ENCODE results near the gene FHOD3. TPM values are rescaled to one million over a fixed set of nuclear protein-coding genes. Genes with fewer than 3 reads are reported as not detected.

FHOD3 gene
- total RNA-seq, 1 experiment from 2014 or later = 18.1 TPM

DNA sequence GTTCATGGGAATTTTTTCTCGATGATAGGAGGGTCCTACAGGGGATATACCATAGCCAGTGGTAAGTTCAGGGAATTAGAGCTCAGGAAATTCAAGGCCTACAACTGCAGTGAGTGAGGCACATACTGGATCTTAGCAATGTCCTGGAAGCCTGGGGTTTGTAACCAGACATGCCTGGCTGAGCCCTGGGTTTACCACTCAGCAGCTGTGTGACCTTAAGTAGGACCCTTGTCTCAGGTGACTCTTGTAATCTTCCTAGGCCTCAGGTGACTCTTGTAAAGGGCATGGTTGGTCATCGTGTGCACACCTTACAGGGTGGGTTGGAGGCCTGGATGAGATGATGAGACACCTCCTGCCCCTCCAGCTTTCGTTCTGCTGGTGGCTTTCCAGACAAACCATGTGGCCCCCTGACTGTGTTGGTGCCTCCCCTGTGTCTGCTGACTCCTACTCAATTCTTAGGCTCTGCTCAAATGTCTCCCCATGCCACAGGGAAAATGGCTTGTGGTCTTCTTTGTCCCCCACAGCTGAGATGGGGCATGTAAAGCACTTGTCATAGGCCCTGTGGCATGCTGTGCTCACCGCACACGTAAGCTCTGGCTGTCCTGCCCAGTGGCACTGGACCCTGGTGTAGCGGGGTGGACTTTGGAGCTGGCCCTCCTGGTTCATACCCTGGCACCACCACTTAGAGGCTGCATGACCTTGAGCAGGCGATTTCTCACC, 94.1 kb downstream of the FHOD3 start:
- ChIA-PET CTCF (no interaction called here), POLR2A (ENCODE audit: unreplicated experiment) (no interaction called here)
- H3K9me3 ChIP-seq (ENCODE audit: low read length) = no peaks in the 10 kb centered on the region
- H3K79me2 ChIP-seq (ENCODE audit: low read length) = no peaks in the 10 kb centered on the region
- H3K27ac ChIP-seq (ENCODE audit: low read length) = no peak overlapping the region
- no peaks in the 10 kb centered on the region for H3K27me3 ChIP-seq (ENCODE audit: low read length)
- TF ChIP-seq EZH2 (IDR thresholded peaks at IDR 0.05; ENCODE audit: low read length, unreplicated experiment) (no peak), EZH2phosphoT487 (IDR thresholded peaks at IDR 0.05; ENCODE audit: borderline replicate concordance, low read length) (no peak)
- TF ChIP-seq, protein P1, sequence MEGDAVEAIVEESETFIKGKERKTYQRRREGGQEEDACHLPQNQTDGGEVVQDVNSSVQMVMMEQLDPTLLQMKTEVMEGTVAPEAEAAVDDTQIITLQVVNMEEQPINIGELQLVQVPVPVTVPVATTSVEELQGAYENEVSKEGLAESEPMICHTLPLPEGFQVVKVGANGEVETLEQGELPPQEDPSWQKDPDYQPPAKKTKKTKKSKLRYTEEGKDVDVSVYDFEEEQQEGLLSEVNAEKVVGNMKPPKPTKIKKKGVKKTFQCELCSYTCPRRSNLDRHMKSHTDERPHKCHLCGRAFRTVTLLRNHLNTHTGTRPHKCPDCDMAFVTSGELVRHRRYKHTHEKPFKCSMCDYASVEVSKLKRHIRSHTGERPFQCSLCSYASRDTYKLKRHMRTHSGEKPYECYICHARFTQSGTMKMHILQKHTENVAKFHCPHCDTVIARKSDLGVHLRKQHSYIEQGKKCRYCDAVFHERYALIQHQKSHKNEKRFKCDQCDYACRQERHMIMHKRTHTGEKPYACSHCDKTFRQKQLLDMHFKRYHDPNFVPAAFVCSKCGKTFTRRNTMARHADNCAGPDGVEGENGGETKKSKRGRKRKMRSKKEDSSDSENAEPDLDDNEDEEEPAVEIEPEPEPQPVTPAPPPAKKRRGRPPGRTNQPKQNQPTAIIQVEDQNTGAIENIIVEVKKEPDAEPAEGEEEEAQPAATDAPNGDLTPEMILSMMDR (conservative IDR thresholded peaks at IDR 0.05; ENCODE audit: low read depth, low read length) = no peak
- BruUV-seq (replicated peaks) = no TSS peak
- no peaks in the 10 kb centered on the region for H3F3A ChIP-seq (ENCODE audit: low read length, unreplicated experiment)
- no peak overlapping the region for H2AFZ ChIP-seq (ENCODE audit: low read length)
- no peak overlapping the region for H3K4me3 ChIP-seq (ENCODE audit: low read length)
- H3K4me2 ChIP-seq (ENCODE audit: low read length) = no peak overlapping the region
- no peaks in the 10 kb centered on the region for H3K9me2 ChIP-seq (replicated peaks; ENCODE audit: low read length)
- DNase-seq = no peak
- no peak overlapping the region for H3K9ac ChIP-seq (ENCODE audit: low read length)
- no peak for ATAC-seq
- no peaks in the 10 kb centered on the region; the same call in 1 of the 2 replicates for H3K36me3 ChIP-seq (ENCODE audit: low read depth, low read length)
- H4K20me1 ChIP-seq (ENCODE audit: low read length) = no peaks in the 10 kb centered on the region
- H3K4me1 ChIP-seq (ENCODE audit: insufficient read depth, low read length) = no peaks in the 10 kb centered on the region
- intact Hi-C loops (cut with micrococcal nuclease) = no loop called here

DNA sequence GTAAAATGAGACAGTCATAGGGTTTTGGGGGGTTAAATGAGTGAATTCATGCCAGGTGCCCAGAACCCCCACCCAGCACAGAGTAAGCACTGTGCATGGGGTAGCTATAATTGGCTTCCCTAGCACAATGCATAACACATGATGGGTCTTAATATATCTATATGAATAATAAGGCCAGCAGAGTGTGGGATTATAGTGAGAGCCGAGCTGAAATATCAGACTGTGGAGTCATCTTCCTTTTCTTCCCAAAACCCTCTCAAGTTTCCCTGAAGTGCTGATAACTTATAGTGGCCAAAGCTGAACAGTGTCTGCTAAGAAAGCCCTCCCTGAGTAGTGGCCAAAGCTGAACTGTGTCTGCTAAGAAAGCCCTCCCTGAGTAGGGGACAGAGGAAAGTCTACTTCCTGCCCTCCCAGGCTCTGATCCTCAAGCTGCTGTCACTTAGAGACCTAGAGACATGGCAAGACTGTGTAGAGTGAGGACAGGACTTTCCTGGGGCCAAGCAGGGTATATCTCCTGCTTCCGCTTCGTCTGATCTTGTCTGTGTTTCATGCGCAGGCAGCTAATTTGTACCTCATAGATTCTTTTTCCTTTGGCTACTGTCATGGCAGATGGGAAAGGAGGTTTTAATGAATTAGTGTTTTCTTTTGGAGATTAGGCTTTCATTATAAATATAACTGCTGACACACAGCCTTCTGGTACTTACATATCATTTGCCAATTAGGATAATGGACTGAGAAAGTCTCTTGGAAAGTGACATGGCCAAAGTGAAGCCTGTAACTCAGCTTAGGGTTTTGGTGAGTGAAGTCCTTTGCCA, 94.9 kb downstream of the FHOD3 start:
- ATAC-seq (no peak), DNase-seq (no peak)
- H3K79me2 ChIP-seq (ENCODE audit: low read length) = no peaks in the 10 kb centered on the region
- no peak overlapping the region for H3K4me2 ChIP-seq (ENCODE audit: low read length)
- no peak overlapping the region for H3K4me3 ChIP-seq (ENCODE audit: low read length)
- no peaks in the 10 kb centered on the region for H3K4me1 ChIP-seq (ENCODE audit: insufficient read depth, low read length)
- no peaks in the 10 kb centered on the region; the same call in 1 of the 2 replicates for H3K36me3 ChIP-seq (ENCODE audit: low read depth, low read length)
- H3F3A ChIP-seq (ENCODE audit: low read length, unreplicated experiment) = no peaks in the 10 kb centered on the region
- H3K9ac ChIP-seq (ENCODE audit: low read length) = no peak overlapping the region
- H3K27me3 ChIP-seq (ENCODE audit: low read length) = no peaks in the 10 kb centered on the region
- POLR2A ChIA-PET (ENCODE audit: unreplicated experiment) = no interaction called here
- H2AFZ ChIP-seq (ENCODE audit: low read length) = no peak overlapping the region
- TF ChIP-seq, protein P1 (conservative IDR thresholded peaks at IDR 0.05; ENCODE audit: low read depth, low read length) = no peak
- TF ChIP-seq EZH2phosphoT487 (IDR thresholded peaks at IDR 0.05; ENCODE audit: borderline replicate concordance, low read length) = no peak
- TF ChIP-seq EZH2 (IDR thresholded peaks at IDR 0.05; ENCODE audit: low read length, unreplicated experiment) = no peak
- intact Hi-C loops (cut with micrococcal nuclease) = no loop called here
- no peaks in the 10 kb centered on the region for H3K9me3 ChIP-seq (ENCODE audit: low read length)
- H3K27ac ChIP-seq (ENCODE audit: low read length) = no peak overlapping the region
- no TSS peak for BruUV-seq (replicated peaks)
- H4K20me1 ChIP-seq (ENCODE audit: low read length) = no peaks in the 10 kb centered on the region
- CTCF ChIA-PET = no interaction called here
- no peaks in the 10 kb centered on the region for H3K9me2 ChIP-seq (replicated peaks; ENCODE audit: low read length)

DNA sequence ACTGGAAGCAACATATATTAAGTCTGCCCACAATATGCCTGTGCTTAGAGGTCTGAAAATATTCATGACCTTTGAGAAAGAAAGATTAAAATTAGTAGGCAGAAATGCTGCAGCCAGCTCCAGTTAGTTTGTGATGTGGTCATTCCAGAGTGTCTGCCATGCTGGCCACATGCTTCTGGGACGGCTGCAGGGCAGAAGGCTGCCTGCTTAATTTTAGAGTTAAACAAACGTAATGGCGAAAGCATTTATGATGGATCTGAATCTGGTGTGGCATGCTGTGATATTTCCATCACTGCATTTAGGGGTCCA, 95.4 kb downstream of the FHOD3 start:
- H3K4me3 ChIP-seq (ENCODE audit: low read length) = no peak overlapping the region
- no peaks in the 10 kb centered on the region for H4K20me1 ChIP-seq (ENCODE audit: low read length)
- H3K79me2 ChIP-seq (ENCODE audit: low read length) = no peaks in the 10 kb centered on the region
- no peaks in the 10 kb centered on the region for H3F3A ChIP-seq (ENCODE audit: low read length, unreplicated experiment)
- CTCF ChIA-PET = no interaction called here
- H3K4me2 ChIP-seq (ENCODE audit: low read length) = no peak overlapping the region
- no peaks in the 10 kb centered on the region; the same call in 1 of the 2 replicates for H3K36me3 ChIP-seq (ENCODE audit: low read depth, low read length)
- no peak overlapping the region for H3K27ac ChIP-seq (ENCODE audit: low read length)
- DNase-seq (no peak), ATAC-seq (no peak)
- POLR2A ChIA-PET (ENCODE audit: unreplicated experiment) = no interaction called here
- no peaks in the 10 kb centered on the region for H3K9me2 ChIP-seq (replicated peaks; ENCODE audit: low read length)
- no peaks in the 10 kb centered on the region for H3K9me3 ChIP-seq (ENCODE audit: low read length)
- H3K9ac ChIP-seq (ENCODE audit: low read length) = no peak overlapping the region
- no peaks in the 10 kb centered on the region for H3K27me3 ChIP-seq (ENCODE audit: low read length)
- intact Hi-C loops (cut with micrococcal nuclease) = no loop called here
- H2AFZ ChIP-seq (ENCODE audit: low read length) = no peak overlapping the region
- H3K4me1 ChIP-seq (ENCODE audit: insufficient read depth, low read length) = no peaks in the 10 kb centered on the region
- no TSS peak for BruUV-seq (replicated peaks)
- TF ChIP-seq, protein P1 (conservative IDR thresholded peaks at IDR 0.05; ENCODE audit: low read depth, low read length) = no peak
- TF ChIP-seq EZH2phosphoT487 (IDR thresholded peaks at IDR 0.05; ENCODE audit: borderline replicate concordance, low read length) = no peak
- TF ChIP-seq EZH2 (IDR thresholded peaks at IDR 0.05; ENCODE audit: low read length, unreplicated experiment) = no peak
